ENCODE results near the gene BTNL9.

GRCh38 chr5:181111010-181111409, 70.9 kb downstream of the BTNL9 start:
- TF ChIP-seq POLR2AphosphoS5 (IDR thresholded peaks at IDR 0.05; ENCODE audit: low read depth, low read length): no peak
- no peak for TF ChIP-seq TAF1 (IDR thresholded peaks at IDR 0.05; ENCODE audit: borderline replicate concordance, insufficient read depth, low read length)
- no peak for TF ChIP-seq SIN3A (IDR thresholded peaks at IDR 0.05; ENCODE audit: borderline replicate concordance, insufficient read depth, low read length)
- TF ChIP-seq REST (IDR thresholded peaks at IDR 0.05; ENCODE audit: insufficient read depth in 1 of 2, low read depth in 2 of 2, low read length in 2 of 2): no peak
- no peak for TF ChIP-seq FOXP2 (optimal IDR thresholded peaks at IDR 0.05; ENCODE audit: borderline replicate concordance, extremely low read depth, extremely low read length, insufficient read depth)
